Breast epithelium (tissue), 3 donors: Measurements from ENCODE around the gene KREMEN2.

Experiments
- CTCF ChIP-seq, 3 donors: fragments of 450-650 bp; IDR thresholded peaks; one replicate each; pipeline ENCODE4 v1.5.1; 2016 to 2017; ENCODE audit warnings: antibody characterized with exemption in 3 of 3, mild to moderate bottlenecking in 3 of 3, moderate library complexity in 3 of 3
- POLR2A ChIP-seq: fragments of 450-650 bp; IDR thresholded peaks from one replicate; pipeline ENCODE4 v1.6.1; 2016; ENCODE audit warnings: antibody characterized with exemption, mild to moderate bottlenecking, moderate library complexity

- no peak for TF ChIP-seq CTCF (IDR thresholded peaks at IDR 0.05)
- TF ChIP-seq POLR2A: no peak
Observed at GRCh38 chr16:2966043-2966807, 2.1 kb downstream of the KREMEN2 start.
